Body of pancreas (tissue), 4 donors: ENCODE data around the gene ALX3. TPM values are rescaled to one million over a fixed set of nuclear protein-coding genes. Genes with fewer than 3 reads are reported as not detected.

Experiments
- ATAC-seq: fragments of 150-250 bp; one replicate; pipeline ENCODE4 v1.9.1; 2016
- DNase-seq, 4 donors: peaks; one replicate each; pipeline ENCODE4 v3.0.0-alpha.2; 2019
- H3K27ac ChIP-seq, 4 donors: fragments of 200-600 bp; sonication (generic); 1 replicate in 3 of 4; 2 replicates in 1 of 4; pipeline versions ENCODE4 v1.5.1 to v1.6.1; 2016 to 2019; ENCODE audit warnings: mild to moderate bottlenecking in 1 of 4, mixed read lengths in 1 of 4, moderate library complexity in 1 of 4
- H3K27me3 ChIP-seq, 2 donors: fragments of 200-600 bp; sonication (generic); one replicate each; pipeline ENCODE4 v1.6.0; 2016; ENCODE audit warnings: mild to moderate bottlenecking in 1 of 2
- H3K36me3 ChIP-seq, 2 donors: fragments of 200-600 bp; sonication (generic); replicated peaks in 1 of 2; 2 replicates each; pipeline ENCODE4 v1.5.1; 2016; ENCODE audit warnings: low read depth in 2 of 2; ENCODE audit not compliant: insufficient read depth in 1 of 2
- H3K4me1 ChIP-seq: fragments of 200-600 bp; sonication (generic); one replicate; pipeline ENCODE4 v1.6.0; 2016
- H3K4me3 ChIP-seq, 2 donors: fragments of 200-600 bp; sonication (generic); 1 replicate in 1 of 2; 2 replicates in 1 of 2; pipeline ENCODE4 v1.5.1; 2016 to 2019
- H3K9me3 ChIP-seq, 3 donors: fragments of 200-600 bp; sonication (generic); 1 replicate in 2 of 3; 2 replicates in 1 of 3; pipeline ENCODE4 v1.5.1; 2016
- CTCF ChIP-seq, 7 experiments: fragments of 450-650 bp in 4 of 7; fragments of 200-600 bp in 3 of 7; sonication (generic) in 3 of 7; IDR thresholded peaks; one replicate each; pipeline ENCODE4 v1.5.1; 2016 to 2019; ENCODE audit warnings: antibody characterized with exemption in 7 of 7
- POLR2A ChIP-seq, 3 donors: fragments of 450-650 bp; IDR thresholded peaks; one replicate each; pipeline ENCODE4 v1.6.1; 2016; ENCODE audit warnings: antibody characterized with exemption in 3 of 3, mild to moderate bottlenecking in 2 of 3
- WGBS, 2 donors: methylation state at CpG; one replicate each; pipeline ENCODE4 v1.1.5; 2017; 5-methylcytosine and 5-hydroxymethylcytosine counted together
- intact Hi-C: fragments of 100-400 bp; cut with DNase I; formaldehyde crosslinking; loops from one replicate; pipeline ENCODE4 v1.15.1; 2023
- total RNA-seq, 2 donors: library from RNA; depleted of rRNA; stranded (reverse); fragments of >200 nt; gene quantifications; one replicate each; pipeline ENCODE4 v1.1.0, GENCODE V29; 2016

The ALX3 gene
- total RNA-seq, 2 donors from 2014 or later = not detected

- 49 to 54% methylated on average over 7 of the region's 7 CpGs for WGBS, 2 donors
- Histone ChIP-seq H3K9me3 (no peaks in the 10 kb centered on the region), H3K36me3 (no peaks in the 10 kb centered on the region), H3K27ac (no peak overlapping the region), H3K27me3 (no peaks in the 10 kb centered on the region), H3K4me1 (no peaks in the 10 kb centered on the region), H3K4me3 (no peak overlapping the region)
- DNase-seq = no peak
- ATAC-seq = no peak
- TF ChIP-seq POLR2A (IDR thresholded peaks at IDR 0.05) (no peak), CTCF (IDR thresholded peaks at IDR 0.05) (no peak)
- intact Hi-C loops = no loop called here
Observed at GRCh38 chr1:110107867-110108469, 37.5 kb upstream of the ALX3 start.

GRCh38 chr1:110106013-110106941, 35.8 kb upstream of the ALX3 start:
- H3K36me3 ChIP-seq = no peaks in the 10 kb centered on the region
- 0 to 15% methylated on average over 1 to 8 of the region's 8 CpGs for WGBS, 2 donors
- ATAC-seq (peak; percentile 91), DNase-seq (peak; percentile 74 to 77 (median 76))
- no peak overlapping the region for H3K4me3 ChIP-seq
- TF ChIP-seq CTCF (IDR thresholded peaks at IDR 0.05) (peak; percentile 87 to 93 (median 91)), POLR2A (IDR thresholded peaks at IDR 0.05) (no peak)
- intact Hi-C loops = no loop called here
- no peaks in the 10 kb centered on the region for H3K9me3 ChIP-seq
- no peaks in the 10 kb centered on the region for H3K27me3 ChIP-seq
- H3K4me1 ChIP-seq = no peaks in the 10 kb centered on the region
- H3K27ac ChIP-seq = no peak overlapping the region

GRCh38 chr1:110102081-110102480, 31.6 kb upstream of the ALX3 start:
- no peak overlapping the region for H3K4me3 ChIP-seq
- WGBS, 2 donors = 52 to 76% methylated on average over 6 to 7 of the region's 7 CpGs
- no peaks in the 10 kb centered on the region for H3K9me3 ChIP-seq
- DNase-seq (no peak), ATAC-seq (no peak)
- H3K27me3 ChIP-seq = no peaks in the 10 kb centered on the region
- H3K4me1 ChIP-seq = no peaks in the 10 kb centered on the region
- intact Hi-C loops = loop anchor here (5.0 kb wide), 1 partner anchor 50 kb away; no protein-coding TSS in a partner anchor
- H3K27ac ChIP-seq = no peak overlapping the region
- TF ChIP-seq CTCF (IDR thresholded peaks at IDR 0.05) (no peak), POLR2A (IDR thresholded peaks at IDR 0.05) (no peak)
- H3K36me3 ChIP-seq = no peaks in the 10 kb centered on the region

- Histone ChIP-seq H3K4me3 (no peak overlapping the region), H3K36me3 (no peaks in the 10 kb centered on the region), H3K9me3 (no peaks in the 10 kb centered on the region), H3K4me1 (no peaks in the 10 kb centered on the region), H3K27me3 (no peaks in the 10 kb centered on the region), H3K27ac (no peak overlapping the region)
- WGBS, 2 donors = 54 to 60% methylated on average over 2 of the region's 2 CpGs
- ATAC-seq = no peak
- intact Hi-C loops = loop anchor here (5.0 kb wide), 1 partner anchor 48 kb away; no protein-coding TSS in a partner anchor
- no peak for DNase-seq
- no peak for TF ChIP-seq POLR2A (IDR thresholded peaks at IDR 0.05)
- no peak for TF ChIP-seq CTCF (IDR thresholded peaks at IDR 0.05)
Observed at GRCh38 chr1:110100335-110100734, 29.9 kb upstream of the ALX3 start.
